ENCODE data around the gene IFI35.
"Not testable (repeated sequence)": the region's sequence is repeated elsewhere in the genome, so short reads cannot be mapped to it uniquely, and the experiment has no call there.

The IFI35 gene

DNA sequence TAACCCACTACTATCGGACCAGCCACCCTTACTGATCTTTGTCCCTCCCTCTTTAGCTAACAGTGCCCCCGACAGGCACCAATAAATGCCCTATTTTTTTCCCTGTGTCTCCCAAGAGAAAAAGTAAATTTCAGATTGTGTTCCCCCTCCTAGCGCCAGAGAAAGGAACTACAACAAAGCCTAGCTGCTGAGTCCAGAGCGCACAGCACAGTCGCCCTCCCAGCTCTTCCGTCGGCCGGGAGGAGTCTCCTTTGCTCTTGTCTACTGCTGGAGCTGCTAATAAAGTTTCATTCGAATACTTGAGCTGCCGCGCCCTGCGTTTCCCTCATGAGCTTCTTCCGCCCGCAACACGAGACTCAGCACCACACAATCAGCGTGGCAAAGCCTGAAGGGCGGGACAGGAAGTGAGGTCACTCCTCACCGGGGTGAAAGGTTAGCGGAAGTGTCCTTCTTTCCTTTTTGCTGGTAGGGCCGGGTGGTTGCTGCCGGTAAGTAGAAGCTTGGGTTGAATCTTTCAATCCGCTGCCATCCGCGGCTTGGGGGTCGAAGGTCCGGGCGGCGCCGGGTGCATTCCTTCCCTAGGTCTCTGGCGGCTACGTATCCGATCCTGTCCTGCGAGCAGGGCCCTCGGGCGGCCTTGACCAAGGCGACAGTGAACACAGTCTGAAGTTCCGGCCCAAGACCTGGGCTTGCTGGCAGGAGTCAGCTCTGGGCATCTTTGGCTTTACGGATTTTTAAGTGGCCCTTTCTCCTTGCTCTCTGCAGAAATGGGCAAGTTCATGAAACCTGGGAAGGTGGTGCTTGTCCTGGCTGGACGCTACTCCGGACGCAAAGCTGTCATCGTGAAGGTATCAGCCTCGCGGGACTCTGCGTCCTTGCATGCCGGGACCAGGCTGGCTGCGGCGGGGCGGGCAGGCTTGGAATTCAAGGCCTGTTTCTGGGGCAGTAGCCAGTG, 8.3 kb upstream of the IFI35 start, which contains the start of gene RPL27:
Gene RPL27, plus strand, starts transcription at position 436 of the 955 bp plus-strand sequence. Its CDS starts 332 bp downstream, at position 768.
- DNase-seq: peak; percentile 97

DNA sequence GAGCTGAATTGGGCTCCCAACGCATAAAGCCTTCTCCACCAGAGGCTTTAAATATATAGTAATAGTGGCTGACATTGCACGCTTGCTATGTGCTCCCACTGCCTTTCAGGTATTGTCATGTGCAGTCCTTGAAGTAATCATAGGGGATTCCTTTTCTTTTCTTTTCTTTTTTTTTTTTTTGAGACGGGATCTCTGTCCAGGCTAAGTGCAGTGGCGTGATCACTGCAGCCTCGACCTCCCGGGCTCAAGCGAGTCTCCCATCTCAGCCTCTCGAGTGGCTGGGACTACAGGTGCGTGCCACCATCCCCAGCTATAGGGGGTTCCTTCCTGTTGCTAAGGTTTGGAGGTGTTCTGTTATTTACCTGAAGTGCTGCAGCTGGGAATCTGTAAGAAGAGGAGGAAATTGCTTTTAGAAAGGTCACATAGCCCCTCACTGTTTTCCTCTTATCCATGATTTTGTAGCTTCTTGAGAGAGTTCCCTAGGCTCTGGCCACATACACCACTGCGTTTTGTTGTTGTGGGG, 7.5 kb upstream of the IFI35 start:
- DNase-seq: no peak

DNA sequence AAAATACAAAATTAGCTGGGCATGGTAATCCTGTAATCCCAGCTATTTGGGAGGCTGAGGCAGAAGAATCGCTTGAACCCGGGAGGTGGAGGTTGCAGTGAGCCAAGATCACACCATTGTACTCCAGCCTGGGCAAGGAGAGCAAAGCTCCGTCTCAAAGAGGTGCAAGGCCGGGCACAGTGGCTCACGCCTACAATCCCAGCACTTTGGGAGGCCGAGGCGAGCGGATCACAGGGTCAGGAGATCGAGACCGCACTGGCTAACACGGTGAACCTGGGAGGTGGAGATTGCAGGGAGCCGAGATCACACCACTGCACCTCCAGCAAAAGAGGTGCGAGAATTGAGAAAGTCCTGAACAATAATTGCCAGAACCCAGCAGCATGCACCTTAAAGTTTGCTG, 5.7 kb upstream of the IFI35 start:
- not testable (repeated sequence) for DNase-seq

DNA sequence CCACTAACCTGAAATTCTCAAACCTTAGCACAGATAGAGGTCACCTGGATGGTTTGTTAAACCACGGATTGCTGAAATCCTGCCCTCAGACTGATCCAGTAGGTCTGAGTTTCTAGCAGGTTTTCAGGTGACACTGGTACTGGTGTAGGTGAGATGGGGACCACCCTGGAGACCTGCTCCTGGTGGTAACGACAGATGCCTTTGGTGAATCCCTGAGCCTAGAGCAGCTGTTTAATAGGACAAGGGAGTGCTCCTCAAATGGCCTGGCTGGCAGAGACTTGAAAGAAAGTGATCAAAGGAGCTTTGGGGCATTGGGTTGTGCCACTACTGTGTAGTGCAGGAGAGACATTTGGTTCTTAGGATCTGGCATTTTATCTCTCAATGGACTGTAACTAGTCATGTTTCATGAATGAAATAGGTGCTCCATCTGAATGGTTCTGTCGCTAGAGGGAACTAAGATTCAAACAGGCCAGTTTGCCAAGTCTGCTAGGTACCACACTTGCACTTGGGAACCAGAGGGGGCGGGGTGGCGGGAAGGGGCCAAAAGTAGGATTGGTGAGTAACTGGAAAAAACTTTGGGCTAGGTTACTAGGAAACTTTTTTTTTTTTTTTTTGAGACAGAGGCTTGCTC, 2.9 kb upstream of the IFI35 start:
- no peak for DNase-seq

DNA sequence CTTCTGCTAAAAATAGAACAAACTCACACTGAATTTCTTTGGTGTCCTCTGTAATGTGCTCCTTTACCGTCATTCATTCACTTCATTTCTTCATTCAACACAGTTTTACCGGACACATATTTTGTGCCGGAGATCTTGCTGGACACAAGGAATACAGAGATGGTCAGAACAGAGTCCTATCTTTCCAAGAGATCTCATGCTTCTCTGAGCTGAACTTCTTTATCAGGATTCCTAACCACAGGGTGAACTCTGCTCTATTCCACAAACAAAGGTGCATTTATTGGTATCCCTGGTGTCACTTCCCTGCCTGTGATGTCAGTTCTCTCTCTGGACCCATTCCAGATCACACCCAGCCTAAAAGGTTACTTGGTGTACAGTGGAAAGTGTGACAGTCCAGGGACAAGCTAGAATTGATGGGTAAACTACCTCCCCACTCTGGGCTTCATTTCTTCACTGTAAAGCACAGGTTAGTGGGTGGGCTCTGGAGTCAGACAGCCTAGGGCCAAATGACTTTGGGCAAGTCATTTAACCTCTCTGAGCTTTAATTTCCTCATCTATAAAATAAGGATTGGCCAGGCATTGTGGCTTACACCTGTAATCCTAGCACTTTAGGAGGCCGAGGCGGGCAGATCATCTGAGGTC, 4.2 kb downstream of the IFI35 start:
- DNase-seq: no peak

DNA sequence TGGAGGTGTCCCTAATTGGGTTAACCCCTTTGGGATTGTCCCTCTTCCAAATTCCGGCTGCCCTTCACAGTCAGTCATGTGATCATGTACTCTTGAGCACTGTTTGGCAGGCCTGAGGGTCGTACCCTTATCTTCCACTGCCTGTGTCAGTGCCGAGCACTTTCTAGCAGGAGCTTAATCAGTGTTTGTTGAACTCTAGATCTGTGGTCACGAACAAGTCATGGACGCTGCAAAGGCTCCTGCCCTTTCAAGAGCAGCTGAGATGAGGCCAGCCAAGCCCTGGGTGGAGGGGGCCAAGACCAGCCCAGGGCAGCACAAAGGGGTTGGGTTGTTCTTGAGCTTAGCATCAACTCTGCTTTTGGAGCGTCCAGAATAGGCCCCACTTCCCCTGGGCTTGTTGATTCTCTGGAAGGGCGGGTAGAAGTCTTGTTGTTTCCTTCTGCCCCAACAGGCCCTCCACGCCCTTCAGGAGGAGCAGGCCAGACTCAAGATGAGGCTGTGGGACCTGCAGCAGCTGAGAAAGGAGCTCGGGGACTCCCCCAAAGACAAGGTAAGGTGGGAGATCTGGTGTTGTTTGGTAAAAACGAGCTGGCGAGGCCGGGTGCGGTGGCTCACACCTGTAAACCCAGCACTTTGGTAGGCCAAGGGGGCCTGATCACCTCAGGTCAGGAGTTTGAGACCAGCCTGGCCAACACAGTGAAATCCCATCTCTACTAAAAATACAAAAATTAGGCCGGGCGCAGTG, 5.3 kb downstream of the IFI35 start:
- no peak for DNase-seq

DNA sequence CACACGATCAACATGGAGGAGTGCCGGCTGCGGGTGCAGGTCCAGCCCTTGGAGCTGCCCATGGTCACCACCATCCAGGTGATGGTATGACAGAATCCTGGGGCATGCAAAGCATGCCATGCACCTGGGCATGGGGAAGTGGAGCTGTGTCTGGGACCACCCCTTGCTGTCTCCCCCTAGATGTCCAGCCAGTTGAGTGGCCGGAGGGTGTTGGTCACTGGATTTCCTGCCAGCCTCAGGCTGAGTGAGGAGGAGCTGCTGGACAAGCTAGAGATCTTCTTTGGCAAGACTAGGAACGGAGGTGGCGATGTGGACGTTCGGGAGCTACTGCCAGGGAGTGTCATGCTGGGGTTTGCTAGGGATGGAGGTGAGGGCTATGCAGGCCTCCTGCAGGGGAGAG, 6.7 kb downstream of the IFI35 start:
- DNase-seq: no peak

DNA sequence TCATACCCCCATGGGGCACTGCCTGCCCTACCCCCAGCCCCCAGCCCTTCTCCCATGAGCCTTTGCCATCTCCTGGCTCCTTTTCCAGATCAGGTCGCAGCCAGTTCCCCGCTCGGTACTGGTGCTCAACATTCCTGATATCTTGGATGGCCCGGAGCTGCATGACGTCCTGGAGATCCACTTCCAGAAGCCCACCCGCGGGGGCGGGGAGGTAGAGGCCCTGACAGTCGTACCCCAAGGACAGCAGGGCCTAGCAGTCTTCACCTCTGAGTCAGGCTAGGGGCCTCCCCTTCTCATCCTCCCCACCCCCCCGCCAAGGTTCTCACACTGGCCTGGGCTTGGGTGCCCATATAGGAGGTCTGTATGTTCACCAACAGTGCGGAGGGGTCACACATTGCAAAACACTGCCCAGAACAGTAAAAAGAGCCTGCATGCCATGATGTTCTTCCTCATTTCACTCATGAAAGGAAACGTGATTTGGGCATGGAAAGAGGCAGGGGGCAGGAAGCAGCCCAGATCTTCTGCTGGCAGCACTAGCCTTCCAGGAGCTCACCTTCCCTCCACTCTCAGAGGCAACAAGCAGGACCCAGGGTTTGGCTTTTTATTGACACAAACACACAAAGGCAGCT, 7.5 kb downstream of the IFI35 start:
- no peak for DNase-seq

DNA sequence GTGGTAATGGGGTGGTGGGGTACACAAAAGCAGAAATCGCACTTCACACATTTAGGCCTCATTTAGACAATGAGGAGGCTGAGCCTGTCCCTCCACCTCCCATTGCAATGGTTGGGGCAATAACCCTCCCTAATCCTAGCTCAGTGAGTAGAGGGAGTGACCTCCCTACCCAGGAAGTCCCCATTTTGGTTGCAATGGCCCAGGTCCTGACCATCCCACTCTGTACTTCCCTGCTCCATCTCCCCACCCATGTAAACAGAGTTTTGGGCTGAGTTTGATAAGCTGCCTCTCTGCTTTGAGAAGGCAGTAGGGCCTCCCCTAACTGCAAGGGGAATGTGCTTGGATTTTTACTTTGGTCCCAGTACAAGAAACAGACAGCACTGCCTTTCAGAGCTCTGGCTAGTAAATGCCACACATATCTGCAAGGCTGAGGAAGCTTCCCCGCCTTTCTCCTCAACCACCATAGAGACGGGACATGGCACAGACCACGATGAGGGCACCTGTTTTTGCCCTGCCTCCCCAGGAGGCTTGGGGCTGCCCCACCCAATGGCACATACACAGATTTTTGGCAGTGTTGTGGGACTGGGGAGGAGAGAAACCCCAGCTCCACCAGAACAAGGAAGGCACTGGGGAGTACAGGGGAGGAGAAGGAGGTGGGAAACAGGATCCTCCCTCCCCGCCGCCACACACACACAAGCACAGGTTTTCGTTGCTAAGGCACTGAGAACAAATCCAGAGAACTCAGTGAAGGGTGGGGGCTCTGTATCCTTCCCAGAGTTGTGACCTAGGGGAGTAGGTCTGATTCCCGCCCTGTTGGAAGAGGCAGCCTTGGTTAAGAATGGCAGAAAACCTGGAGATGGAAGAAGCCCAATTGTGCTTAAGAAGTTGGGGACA, 8.3 kb downstream of the IFI35 start:
- no peak for DNase-seq

DNA sequence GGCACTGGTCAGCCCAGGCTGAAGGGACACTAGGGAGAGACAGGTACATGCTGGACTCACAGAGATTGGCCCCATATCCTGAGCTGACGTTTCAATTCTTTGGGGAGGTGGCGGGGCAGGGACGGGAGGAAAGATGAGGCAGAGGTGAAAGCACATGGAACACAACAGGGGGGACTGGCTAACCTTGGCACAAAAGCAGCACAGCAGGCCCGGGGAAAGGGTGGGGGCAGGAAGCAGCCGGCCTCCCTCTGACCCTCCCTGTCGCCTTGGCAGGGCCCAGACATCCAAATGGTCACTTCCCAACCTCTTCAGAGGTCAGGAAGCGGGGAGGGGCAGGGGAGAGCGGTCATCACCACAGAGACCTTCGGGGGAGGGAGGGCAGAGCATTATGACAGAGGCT, 9.0 kb downstream of the IFI35 start:
- DNase-seq: no peak

DNA sequence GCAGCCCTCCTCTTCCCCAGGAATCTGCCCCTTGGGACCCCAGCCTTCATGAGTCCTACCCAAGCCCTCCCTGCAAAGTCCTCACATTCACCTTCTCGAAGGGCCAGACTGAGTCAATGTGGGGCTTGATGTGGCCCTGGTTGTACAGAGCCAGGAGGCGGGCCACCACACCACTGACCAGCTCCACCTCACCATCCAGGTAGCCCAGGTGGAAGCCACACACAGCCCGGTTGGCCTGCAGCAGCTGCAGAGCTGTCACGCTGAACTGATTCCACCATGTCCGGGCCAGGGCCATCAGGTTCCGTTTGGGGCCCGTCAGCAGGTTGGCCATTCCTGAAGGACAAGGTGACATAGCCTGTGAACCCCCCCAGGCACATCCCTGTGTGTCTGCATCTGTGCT, 9.6 kb downstream of the IFI35 start:
- no peak for DNase-seq

DNA sequence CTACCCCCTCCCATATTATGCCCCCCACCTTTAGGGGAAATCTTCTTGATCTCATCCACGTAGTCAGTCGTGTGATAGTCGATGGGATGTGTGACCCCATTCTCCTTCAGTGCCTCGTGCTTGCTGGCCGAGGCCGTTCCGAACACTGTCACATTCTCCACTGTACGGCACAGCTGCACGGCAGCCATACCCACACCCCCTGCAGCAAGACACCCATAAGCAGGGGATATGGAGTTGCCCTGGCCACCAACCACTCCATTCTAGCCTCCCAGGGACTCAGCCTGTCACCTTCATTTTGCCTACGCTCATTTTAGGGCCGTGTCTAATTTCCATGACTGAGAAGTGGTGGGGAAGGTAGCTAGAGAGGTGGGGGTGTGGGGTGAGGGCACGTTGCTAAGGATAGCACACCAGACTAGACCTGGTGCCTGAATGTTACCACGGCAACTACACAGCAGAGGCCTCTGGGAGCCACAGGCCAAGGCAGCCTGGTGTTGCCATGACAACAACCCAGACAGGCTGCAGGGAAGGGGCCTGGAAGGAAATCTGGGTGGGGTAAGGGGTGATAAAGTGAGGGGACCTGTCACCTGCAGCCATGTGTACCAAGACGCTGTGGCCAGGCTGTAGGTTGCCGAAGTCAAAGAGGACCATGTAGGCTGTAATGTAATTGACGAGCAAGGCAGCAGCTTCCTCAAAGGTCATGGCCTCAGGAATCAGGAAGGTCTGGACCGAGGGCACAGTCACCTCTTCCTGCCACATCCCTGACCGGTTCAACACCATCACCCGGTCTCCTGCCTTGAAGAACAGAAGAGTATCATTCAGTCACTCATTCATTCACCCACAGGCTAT, 11.6 kb downstream of the IFI35 start:
- DNase-seq: no peak

DNA sequence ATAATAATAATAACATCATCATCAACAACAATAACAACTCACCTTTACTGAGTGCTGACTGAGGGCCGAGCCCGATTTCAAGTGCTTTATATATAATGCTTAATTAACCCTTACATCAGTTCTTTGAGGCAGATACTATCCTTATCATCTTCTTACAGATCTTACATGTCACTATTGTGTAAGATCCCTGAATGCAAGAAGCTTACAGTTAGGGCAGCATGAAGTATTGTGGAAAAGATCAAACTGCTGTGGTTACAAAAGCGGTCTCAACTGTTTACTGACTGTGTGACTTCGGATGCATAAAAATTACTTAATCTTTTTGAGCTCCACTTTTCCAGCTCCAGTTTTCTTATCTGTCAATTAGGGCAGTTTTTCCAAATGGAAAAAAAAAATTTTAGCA, 12.3 kb downstream of the IFI35 start:
- DNase-seq: no peak

DNA sequence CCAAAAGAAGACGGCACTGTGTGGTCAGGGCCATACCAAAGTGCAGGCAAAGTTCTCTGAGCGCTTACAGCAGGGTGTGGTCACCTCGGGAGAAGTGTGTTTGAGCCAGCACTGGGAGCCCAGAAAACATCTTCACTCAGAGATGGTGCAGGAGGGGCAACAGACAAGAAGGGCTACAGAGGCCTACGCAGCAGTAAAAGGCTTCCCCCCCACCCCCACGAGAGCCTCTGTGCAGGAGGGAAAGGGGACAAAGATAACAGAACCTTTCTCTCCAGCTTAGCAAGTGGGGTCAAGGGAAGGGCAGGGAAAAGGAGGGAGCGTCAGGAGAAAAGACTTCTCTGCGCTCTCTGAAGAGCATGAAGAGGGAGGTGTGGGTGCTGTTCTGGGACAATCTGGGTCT, 12.8 kb downstream of the IFI35 start:
- DNase-seq: no peak

DNA sequence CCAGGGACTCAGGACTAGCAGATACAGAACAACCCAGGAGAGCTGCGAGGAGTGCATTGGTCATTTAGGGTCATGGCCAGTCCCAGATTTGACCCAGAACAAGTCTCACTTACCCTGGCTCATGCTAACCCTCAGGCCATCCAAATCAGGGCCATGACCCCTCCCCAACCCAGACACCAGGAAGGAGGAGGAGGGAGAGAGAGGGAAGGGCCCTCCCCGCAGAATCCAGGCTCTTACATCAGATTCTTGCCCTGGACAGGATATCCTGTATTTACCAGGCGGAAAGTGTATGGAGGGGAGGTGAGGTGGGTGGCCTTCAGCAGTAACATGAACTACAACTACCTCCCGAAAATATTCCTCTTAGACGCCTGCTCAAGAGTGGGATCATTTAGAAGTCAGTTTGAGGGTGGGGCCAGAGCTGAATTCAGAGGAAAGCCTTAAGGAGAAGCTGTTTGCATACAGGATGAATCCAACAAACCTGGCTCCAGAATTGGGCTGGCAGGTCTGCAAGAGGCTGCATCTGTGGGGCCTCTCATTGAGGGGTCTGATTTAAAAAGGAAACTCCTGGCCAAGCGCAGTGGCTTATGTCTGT, 13.5 kb downstream of the IFI35 start:
- no peak for DNase-seq

DNA sequence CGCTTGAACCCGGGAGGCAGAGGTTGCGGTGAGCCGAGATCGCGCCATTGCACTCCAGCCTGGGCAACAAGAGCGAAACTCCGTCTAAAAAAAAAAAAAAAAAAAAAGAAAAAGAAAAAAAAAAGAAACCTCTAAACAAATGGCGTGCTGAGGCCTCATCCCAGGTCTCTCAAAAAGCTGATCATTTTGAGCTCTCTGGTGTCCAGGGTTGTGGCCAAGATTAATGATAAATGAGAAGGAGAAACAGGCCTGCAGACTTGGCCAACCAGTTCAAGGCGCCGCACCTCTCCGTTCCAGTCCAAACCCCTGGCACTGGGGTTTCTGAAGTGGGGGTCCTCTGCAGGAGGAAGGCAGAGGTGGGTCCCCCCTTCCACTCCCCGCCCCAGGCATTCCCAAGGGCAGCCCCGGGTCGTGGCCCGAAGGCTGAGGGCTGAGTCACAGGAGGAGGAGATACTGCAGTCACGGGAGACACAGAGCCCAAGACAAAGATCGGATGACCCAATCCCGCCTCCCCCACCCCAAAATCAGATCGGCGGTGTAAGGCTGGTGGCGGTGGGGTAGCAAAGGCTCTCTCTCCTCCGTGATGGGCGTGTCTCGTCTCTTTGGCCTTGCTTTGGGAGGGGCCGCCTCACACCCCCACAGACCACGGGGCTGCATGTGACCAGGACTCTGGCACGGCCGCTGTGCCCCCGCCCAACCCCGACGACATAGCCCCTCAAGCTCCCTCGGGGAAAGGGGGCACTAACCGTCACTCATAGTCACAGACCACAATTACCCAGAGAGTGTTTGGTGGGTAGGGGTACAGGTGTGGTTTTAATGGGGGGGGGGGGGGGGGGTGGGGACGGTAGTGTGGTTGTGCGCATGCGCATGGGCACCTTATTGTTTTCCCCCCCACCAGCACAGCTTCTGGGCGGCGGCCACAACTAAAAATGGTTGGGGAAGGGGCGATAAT, 14.5 kb downstream of the IFI35 start:
- peak; percentile 69 for DNase-seq

DNA sequence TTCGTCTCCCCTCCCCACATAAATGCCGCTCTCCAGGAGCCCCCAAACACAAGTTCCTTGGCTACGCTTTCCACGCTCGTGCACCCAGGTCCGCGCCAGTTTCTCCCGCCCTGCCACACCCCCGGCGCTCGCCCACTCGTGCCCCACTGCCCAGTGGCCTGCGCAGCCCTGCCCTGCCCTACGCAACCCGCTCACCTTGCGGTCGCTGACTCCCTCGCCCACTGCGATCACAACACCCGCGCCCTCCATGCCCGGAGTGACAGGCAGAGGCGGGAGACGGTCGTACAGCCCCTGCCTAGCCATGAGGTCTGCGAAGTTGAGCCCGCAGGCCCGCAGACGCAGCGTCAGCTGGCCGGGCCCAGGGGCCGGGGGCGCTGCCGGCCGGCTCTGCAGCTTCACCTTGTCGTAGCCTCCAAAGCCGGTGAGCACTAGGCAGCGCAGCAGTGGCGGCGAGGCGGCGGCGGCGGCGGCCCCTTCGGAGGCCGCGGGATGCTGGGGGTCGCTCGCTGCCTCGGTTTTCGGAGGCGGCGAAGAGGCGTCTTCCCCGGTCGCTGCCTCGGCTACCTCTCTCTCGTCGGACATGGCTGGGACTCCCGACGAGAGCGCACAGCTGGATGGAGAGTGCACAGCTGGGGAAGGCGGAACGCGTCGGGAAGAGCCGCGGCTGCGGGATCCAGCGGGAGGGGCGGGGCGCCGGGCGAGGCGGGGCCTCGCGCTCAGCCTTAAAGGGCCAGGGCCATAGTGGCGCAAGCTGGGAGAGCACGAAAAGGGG, 15.3 kb downstream of the IFI35 start, which contains the start of gene VAT1:
Gene VAT1, minus strand, starts transcription at position 645 of the 772 bp plus-strand sequence. Its CDS starts 63 bp downstream, at position 582.
- peak; percentile 46 for DNase-seq

All from T1000 (cell line).